ENCODE results near the gene TUBB2A.
A peak's percentile ranks its signal among the peaks of the same experiment; 100 is the strongest.
"Not testable (repeated sequence)": the region's sequence is repeated elsewhere in the genome, so short reads cannot be mapped to it uniquely, and the experiment has no call there.

The TUBB2A gene

DNA sequence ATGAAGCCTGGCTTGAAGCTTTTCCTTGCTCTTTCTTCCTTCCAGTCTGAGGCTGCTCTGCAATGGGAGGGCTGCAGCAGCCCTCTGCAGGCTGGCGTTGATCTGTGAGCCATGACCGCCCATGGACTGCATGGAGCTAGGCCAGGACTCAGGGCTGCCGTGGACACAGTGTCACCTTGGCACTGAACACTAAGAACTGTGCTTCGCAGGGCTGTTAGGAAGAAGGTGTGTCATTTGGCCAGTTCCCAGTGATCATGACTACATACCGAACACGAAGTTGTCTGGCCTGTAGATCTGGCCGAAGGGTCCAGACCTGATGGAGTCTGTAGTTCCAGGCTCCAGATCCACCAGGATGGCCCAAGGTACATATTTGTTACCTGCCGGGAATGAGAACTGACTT lies 21.3 kb upstream of the TUBB2A start:
- DNase-seq: not testable (repeated sequence)

DNA sequence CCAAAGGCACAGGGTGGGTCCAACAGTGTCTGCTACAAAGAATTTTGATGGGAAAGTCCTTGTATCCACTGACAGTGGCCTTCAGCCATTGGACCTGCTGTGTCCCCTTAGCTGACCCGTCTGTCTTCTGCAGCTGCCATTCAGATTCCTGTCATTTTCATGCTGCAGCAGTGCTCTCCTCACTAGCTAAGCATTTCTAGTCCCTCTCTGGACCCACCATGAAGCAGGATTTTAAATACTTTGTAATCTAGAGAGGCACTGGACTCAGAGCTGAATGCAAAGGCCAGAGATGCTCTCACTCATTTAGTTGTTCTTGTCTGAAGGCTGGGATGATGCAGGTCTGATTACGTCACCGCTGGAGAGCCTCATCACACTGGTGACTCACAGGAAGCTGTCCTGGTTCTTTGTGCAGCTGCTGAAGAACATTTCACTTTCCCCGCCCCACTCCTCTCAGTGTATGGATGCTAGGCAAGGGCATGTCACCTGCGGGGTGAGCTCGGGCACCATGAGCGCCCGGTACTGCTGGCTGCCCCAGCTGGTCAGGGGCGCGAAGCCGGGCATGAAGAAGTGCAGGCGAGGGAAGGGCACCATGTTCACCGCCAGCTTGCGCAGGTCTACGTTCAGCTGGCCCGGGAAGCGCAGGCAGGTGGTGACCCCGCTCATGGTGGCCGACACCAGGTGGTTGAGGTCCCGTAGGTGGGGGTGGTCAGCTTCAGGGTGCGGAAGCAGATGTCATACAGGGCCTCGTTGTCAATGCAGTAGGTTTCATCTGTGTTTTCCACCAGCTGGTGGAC lies 19.4 kb upstream of the TUBB2A start:
- DNase-seq: no peak

DNA sequence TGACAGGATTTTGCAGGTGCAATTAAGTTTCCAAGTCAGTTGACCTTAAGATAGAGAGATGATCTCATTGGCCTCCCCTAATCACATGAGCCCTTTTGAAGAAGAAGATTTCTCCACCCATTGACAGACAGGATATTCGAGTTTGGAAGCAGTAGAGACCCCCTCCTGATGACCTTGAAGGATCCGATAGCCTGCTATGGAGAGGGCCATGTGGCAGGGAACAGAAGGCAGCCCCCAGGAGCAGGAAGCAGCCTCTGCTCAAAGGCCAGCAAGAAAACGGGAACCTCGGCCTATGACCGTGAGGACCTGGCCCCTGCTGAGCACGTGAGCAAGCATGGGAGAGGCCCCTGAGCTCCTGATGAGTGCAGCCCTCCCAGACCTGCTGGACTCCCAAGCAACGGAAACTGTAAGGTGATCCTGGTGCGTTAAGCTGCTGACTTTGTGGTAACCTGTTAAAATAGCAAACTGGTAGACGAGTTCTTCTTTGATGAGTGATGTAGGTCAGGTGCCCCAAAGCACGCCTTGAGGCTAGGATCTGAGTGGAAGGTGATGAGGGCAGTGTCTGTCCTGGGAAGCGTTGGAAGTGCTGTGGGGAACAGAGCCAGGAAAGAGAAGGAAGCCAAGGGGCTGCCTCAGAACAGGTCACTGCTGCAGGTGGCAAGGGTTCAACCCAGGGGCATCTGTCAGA lies 18.5 kb upstream of the TUBB2A start:
- no peak for DNase-seq

DNA sequence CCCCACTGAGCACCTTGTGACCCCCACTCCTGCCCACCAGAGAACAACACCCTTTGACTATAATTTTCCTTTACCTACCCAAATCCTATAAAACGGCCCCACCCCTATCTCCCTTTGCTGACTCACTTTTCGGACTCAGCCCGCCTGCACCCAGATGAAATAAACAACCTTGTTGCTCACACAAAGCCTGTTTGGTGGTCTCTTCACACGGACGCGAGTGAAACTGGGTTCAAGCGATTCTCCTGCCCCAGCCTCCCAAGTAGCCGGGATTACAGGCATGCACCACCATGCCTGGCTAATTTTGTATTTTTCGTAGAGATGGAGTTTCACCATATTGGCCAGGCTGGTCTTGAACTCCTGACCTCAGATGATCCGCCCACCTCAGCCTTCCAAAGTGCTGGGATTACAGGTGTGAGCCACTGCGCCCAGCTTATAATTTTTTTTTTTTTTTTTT lies 16.3 kb upstream of the TUBB2A start:
- not testable (repeated sequence) for DNase-seq

DNA sequence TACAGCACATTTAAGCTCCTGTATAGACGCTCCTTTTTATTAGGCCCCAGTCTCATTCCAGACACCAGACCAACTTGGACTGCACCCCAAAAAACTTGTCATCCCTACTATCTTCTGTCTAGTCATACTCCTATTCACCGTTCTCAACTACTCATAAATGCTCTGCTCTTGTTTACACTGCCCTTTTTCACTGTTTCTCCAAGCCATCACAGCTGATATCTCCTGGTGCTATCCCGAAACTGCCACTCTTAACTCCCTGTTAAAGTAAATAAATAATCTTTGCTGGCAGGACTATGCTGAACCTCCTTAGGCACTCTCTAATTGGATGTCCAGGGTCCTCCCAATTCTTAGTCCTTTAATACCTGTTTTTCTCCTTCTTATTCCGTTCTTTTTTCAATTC lies 15.4 kb upstream of the TUBB2A start:
- DNase-seq: not testable (repeated sequence)

DNA sequence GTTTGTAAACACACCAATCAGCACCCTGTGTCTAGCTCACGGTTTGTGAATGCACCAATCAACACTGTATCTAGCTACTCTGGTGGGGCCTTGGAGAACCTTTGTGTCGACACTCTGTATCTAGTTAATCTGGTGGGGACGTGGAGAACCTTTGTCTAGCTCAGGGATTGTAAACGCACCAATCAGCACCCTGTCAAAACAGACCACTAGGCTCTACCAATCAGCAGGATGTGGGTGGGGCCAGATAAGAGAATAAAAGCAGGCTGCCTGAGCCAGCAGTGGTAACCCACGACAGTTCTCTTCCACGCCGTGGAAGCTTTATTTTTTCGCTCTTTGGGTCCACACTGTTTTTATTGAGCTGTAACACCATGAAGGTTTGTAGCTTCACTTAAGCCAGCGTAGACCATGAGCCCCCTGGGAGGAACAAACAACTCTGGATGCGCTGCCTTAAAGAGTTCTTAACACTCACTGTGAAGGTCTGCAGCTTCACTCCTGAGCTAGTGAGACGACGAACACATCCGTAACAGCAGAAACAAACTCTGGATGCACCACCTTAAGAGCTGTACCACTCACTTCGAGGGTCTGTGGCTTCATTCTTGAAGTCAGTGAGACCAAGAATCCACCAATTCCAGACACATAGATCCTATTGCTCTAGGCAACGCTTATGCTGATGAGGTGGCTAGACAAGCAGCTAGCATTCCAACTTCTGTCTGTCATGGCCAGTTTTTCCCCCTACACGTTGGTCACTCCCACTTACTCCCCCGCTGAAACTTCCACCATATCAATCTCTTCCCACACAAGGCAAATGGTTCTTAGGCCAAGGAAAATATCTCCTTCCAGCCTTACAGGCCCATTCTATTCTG lies 14.2 kb upstream of the TUBB2A start:
- not testable (repeated sequence) for DNase-seq

DNA sequence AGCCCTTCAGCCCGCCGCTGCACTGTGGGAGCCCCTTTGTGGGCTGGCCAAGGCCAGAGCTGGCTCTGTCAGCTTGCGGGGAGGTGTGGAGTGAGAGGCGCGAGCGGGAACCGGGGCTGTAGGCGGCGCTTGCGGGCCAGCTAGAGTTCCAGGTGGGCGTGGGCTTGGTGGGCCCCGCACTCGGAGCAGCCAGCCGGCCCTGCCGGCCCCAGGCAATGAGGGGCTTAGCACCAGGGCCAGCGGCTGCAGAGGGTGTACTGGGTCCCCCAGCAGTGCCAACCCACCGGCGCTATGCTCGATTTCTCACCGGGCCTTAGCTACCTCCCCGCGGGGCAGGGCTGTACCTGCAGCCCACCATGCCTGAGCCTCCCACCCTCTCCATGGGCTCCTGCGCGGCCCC lies 13.3 kb upstream of the TUBB2A start:
- not testable (repeated sequence) for DNase-seq

DNA sequence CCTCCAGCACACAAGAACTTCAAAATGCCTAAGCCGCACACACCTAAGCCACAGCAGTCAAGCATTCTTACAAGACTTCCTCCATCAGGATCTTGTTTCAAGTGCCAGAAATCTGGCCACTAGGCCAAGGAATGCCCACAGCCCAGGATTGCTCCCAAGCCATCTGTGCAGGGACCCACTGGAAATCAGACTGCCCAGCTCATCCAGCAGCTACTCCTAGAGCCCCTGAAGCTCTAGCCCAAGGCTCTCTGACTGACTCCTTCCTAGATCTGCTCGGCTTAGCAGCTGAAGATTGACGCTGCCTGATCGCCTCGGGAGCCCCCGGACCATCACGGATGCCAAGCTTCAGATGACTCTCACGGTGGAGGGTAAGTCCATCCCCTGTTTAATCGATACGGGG lies 10.7 kb upstream of the TUBB2A start:
- DNase-seq: not testable (repeated sequence)

DNA sequence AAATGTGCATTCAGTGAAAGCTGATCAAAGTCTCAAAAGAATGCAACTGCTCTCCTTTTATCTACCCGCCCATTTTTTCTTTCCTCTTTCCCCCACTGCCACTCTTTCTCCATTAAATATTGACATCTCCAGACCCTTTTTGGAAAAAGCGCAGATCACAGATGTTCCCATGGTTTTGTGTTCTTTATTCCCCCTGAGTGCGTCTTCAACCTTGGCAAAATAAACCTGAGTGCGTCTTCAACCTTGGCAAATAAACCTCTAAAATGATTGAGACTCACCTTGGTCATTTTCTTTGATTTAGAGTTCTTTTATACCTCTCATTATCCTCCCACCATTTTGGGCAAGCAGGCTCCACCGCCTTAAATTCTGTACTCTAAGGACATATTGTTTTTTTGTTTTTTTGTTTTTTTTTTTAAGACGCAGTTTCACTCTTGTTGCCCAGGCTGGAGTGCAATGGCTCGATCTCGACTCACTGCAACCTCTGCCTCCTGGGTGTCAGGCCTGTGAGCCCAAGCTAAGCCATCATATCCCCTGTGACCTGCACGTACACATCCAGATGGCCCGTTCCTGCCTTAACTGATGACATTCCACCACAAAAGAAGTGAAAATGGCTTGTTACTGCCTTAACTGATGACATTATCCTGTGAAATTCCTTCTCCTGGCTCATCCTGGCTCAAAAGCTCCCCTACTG lies 9.3 kb upstream of the TUBB2A start:
- not testable (repeated sequence) for DNase-seq

DNA sequence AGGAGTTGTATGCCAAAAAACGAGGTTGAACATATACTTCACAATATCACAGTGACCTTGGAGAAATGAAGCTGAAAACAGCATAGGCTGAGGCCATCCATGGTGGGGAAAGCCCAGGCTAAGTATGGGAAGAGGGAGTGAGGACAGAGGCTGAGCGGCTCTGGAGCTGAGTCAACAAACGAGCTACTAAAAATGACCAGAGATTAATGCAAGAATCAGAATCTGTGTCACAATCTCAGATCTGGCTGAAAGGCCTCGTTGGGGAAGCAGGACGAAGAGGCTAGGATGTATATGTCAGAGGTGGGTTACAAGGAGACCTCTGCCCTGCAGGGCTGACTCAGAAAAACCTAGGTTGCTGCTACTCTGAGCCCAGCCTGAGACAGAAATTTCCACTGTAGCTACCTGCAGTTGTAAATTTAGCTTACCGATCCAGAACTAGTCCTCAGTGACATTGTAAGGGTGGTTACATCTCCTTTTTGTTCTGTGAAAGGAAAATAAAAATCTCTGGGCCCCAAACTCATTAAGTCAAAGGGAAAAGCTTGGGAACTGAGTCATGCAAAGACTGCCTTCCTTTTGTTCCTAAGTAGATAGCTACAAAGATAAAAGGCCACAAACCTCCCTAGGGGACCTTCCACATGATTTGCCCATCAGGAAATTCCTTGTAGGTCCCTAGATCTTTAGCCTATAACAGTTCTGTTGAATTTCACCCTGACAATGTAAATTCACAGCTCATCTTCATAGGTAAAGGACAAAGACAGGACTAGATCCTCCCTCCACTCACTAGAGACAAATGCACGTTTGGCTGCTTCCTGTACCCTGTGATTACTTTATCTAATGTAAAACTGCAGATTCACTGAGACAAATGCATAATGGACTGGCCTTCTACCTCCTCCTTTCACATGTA lies 8.5 kb upstream of the TUBB2A start:
- DNase-seq: no peak

DNA sequence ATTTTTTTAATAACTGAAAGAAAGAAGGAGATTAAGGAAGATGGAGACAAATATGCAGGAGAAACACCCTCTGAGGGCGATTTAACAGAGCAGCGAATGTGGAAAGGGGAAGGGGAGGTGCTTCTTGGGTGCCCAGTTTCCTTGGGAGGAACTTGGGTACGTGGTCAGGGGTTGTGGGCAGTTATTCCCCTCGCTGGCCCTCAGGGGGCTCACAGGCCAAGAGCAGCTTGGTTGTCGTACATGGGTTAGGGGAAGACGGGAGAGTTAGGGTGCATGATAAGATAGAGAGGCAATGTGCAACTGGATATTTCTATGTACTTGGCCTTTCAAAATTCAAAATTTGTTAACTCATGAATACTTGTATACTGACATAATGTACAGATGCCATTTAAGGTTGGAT lies 7.0 kb upstream of the TUBB2A start:
- DNase-seq: no peak

DNA sequence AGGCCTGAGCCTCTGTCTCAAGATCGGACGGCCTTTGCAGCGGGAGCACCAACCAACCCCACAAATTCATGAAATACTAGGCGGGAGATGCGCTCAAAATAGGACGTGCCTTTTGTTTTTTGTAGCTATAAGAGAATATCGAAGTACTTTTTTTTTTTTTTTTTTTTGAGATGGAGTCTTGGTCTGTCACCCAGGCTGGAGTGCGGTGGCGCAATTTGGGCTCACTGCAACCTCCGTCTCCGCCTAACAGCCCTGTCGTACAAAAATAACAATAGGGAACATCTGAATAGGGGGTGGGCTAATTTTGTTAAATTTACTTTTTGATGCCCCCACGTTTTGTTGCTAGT lies 5.9 kb upstream of the TUBB2A start:
- no peak for DNase-seq

DNA sequence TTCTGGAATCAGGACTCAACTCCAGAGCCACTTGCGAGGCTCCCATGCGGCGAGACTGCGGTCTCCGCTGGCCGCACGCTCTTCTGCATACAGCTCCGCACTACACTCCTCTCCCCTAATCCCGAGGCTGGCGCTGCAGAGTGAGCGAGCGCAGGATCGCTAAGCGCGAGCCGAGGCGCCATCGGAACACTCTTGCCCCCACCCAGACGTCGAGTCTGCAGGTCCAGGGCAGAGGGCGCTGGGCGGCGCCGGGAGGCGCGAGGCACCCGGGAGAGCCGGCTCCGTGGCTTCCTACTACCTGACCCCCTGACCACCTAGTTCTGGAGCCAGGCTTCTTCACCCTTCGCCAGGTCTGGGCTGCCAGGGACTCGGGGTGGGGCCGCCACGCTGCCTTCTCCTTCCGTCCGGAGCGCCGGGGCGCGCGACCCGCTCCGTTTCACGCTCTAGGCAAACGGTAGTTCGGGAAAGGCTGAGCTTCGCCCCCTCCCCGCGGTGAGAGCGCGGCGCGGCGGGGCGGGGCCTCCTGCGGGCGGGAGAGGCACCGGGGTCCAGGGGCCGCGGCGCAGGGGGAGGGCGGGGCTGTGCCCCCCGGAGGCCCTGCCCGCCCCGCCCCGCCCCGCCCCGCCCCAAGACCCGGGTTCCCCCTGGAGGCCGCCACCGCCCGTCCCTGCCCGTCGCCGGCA lies 5.4 kb upstream of the TUBB2A start:
- peak; percentile 34 for DNase-seq

DNA sequence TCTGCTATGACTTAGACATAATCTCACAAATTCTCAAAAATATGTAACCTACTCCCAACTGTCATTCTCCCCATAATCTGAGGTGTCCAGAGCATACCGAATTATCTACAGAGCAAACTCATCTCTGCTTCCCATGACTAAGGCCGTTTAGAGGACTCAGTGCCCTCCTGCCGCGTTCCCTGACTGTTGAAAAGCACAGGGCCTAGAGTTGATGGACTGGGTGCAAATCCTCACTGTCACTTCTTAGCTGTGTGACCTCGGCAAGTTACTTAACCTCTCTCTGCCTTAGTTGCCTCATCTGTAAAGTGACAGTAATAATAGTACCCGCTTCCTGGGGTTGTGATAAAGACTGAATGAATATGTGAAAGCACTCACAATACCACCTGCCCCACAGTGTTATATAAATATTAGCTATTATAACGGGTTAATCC lies 4.7 kb upstream of the TUBB2A start:
- DNase-seq: no peak

DNA sequence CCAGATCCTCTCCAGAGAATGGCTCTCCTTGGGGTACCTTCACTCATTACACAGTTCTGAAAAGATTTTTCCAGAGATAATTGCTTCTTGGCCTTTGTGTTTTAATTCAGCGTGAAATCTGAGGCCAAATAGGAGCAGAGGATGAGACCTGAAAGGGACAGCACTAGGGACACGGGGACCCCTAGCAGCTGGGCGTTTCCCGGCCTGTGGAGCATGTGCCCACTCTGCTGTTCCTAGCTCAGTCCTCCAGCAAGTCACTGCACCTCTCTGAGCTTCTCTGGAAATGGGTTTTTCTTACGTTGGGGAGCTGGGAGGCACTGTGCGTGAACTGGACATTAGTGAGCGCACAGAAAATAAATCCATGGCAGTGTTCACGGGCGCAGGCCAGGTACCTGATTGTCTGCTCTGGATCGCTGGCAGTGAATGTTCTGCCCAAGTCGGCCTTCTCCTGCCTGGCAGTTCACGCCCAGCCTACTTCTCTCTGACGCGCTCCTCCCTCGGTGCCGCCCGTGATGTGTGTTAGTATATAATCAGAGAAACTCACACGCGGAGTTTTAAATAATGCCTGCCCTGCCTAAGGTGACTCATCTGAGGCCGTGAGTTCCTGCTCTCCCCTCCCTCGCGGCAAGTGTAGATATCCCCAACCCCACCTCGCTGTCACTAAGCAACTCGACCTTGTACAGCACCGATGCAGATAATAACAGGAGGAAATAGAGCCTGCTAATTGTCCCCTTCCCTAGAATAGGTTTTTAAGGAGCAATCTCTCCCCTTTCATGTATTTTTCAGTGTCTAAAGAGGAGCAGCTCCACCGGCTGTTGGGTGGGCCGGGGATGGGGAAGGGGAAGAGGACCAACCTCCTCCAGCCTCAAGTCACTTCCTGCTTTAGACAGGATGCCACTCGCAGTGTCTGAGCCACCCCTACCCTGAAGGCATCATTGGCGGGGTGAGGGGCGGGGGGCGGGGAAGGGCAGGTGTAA lies 2.7 kb upstream of the TUBB2A start:
- DNase-seq: peak; percentile 61

DNA sequence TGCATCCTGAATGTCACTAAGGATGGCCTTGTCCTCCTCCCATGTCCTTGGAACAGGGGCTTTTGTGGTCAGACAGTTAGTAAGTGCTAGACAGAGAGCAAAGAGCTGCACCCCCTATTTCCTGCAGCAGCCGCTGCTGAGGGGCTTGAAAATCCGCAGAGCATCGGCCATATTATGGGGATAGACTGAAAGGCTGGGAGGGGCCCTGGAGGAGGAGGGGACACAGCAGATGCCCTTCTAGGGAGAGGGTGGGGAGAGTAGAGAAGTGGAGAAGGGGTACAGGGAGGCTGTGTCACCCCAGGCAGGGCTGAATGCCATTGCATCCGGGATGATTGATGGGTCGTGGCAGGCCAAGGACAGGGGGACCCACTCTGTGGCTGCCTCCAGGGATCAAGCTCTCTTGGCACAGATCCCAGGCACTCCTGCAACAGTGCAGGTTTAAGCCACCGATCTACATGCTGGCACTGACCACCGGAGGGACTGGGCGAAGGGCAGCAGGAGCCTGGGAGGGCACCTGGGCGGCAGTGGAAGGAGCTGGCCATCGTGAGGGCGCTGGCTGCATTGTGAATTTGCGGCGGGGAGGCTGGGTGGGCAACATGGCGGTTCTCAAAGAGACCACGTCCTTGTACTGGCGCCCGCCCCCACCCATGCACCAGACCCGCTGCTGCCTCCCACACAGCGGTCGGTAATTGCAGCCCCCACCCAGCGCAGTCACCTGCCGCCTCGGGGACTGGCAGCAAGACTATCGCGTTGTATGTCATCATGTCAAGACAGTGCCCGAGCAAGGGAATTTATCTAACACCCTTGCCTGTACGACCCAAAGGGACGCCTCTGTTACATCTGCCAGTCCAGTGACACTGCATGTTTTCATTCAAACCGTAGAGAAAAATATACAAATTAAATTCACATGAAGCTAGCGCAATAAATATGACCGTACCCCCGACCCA lies 887 bp downstream of the TUBB2A start:
- DNase-seq: not testable (repeated sequence)

DNA sequence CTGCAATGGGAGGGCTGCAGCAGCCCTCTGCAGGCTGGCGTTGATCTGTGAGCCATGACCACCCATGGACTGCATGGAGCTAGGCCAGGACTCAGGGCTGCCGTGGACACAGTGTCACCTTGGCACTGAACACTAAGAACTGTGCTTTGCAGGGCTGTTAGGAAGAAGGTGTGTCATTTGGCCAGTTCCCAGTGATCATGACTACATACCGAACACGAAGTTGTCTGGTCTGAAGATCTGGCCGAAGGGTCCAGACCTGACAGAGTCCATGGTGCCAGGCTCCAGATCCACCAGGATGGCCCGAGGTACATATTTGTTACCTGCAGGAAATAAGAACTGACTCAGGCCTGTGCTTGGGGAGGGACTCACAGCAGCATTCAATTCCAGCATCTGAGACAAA lies 1.9 kb downstream of the TUBB2A start:
- not testable (repeated sequence) for DNase-seq

DNA sequence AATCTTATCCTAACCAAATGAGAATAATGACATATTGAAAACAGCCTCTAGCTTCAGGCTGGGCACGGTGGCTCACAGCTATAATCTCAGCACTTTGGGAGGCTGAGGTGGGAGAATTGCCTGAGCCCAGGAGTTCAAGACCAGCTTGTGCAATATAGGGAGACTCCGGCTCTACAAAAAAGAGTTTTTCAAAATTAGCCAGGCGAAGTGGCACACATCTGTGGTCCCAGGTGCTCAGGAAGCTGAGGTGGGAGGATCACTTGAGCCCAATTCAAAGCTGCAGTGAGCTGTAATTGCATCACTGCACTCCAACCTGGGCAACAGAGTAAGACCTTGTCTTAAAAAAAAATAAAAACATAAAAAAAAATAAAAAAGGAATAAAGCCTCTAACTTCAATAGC lies 4.7 kb downstream of the TUBB2A start:
- no peak for DNase-seq

DNA sequence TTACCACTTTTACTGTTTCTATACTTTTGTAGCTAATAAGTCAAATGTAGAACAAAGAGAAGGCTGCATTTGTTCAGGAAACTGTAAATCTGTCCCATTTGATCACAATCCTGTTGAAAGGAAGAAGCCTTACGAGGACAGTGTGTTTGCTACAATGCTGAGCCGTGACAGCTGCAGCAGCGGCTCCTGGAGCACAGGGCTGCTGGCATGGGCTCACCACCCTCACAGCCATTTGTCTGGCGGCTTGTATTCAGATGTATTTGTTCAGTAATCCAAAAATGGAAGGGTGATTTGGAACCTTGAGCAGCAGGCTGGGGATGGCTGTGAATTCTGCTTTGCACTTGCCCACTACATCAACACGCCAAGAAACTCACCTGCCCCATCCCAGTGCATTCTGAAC lies 5.7 kb downstream of the TUBB2A start:
- no peak for DNase-seq

All from activated CD4-positive, alpha-beta T cell treated with anti-CD3 and anti-CD28 coated beads for 1 hour (primary cell).